Hepatocyte (in vitro differentiated cells): ENCODE data around the gene PTPRD. TPM values are rescaled to one million over a fixed set of nuclear protein-coding genes. Genes with fewer than 3 reads are reported as not detected.

Experiments used
- DNase-seq: peaks from one replicate; pipeline ENCODE4 v3.0.0-alpha.2; 2016; ENCODE audit warnings: low spot score
- H2AFZ ChIP-seq: fragments of 200-600 bp; sonication (generic); 2 replicates; pipeline ENCODE4 v1.6.0; 2016; ENCODE audit warnings: antibody characterized with exemption, mild to moderate bottlenecking
- H3K27ac ChIP-seq: fragments of 200-600 bp; sonication (generic); 2 replicates; pipeline ENCODE4 v1.5.1; 2016; ENCODE audit warnings: mild to moderate bottlenecking
- H3K27me3 ChIP-seq: fragments of 200-600 bp; sonication (generic); 2 replicates; pipeline ENCODE4 v1.6.1; 2016
- H3K36me3 ChIP-seq: fragments of 200-600 bp; sonication (generic); replicated peaks from 2 replicates; pipeline ENCODE4 v1.5.1; 2016; ENCODE audit warnings: low read depth; ENCODE audit not compliant: insufficient read depth
- H3K4me1 ChIP-seq: fragments of 200-600 bp; sonication (generic); 2 replicates; pipeline ENCODE4 v1.5.1; 2016; ENCODE audit warnings: mild to moderate bottlenecking, moderate library complexity; ENCODE audit not compliant: insufficient read depth
- H3K4me2 ChIP-seq: fragments of 200-600 bp; sonication (generic); 2 replicates; pipeline ENCODE4 v1.6.0; 2016
- H3K4me3 ChIP-seq: fragments of 200-600 bp; sonication (generic); 2 replicates; pipeline ENCODE4 v1.5.1; 2016; ENCODE audit warnings: mild to moderate bottlenecking
- H3K79me2 ChIP-seq: fragments of 200-600 bp; sonication (generic); 2 replicates; pipeline ENCODE4 v1.6.0; 2017; ENCODE audit warnings: mild to moderate bottlenecking
- H3K9me2 ChIP-seq: fragments of 200-600 bp; sonication (generic); replicated peaks from 2 replicates; pipeline ENCODE4 v1.6.0; 2017; ENCODE audit warnings: mild to moderate bottlenecking; ENCODE audit not compliant: insufficient read depth
- H3K9me3 ChIP-seq: fragments of 200-600 bp; sonication (generic); 2 replicates; pipeline ENCODE4 v1.5.1; 2016; ENCODE audit warnings: low read depth, mild to moderate bottlenecking
- H4K20me1 ChIP-seq: fragments of 200-600 bp; sonication (generic); 2 replicates; pipeline ENCODE4 v1.6.0; 2016; ENCODE audit warnings: mild to moderate bottlenecking; ENCODE audit not compliant: insufficient read depth, poor library complexity, severe bottlenecking
- EZH2 ChIP-seq: fragments of 200-600 bp; sonication (generic); IDR thresholded peaks from 2 replicates; pipeline ENCODE4 v1.6.1; 2016; ENCODE audit warnings: antibody characterized with exemption, mild to moderate bottlenecking, borderline replicate concordance
- EZH2phosphoT487 ChIP-seq: fragments of 200-600 bp; sonication (generic); IDR thresholded peaks from one replicate; pipeline ENCODE4 v1.6.1; 2018; ENCODE audit warnings: antibody characterized with exemption, mild to moderate bottlenecking, low read depth, moderate library complexity; ENCODE audit not compliant: unreplicated experiment, severe bottlenecking
- WGBS: methylation state at CpG from one replicate; pipeline ENCODE4 v1.1.6; 2016; ENCODE audit warnings: low lambda C conversion rate; ENCODE audit errors: missing lambda C conversion rate; 5-methylcytosine and 5-hydroxymethylcytosine counted together
- polyA plus RNA-seq: library from polyadenylated mRNA; unstranded; fragments of >200 nt; fragmentation: Nextera tagmentation; extraction: Ambion mirVana; gene quantifications from 2 replicates; pipeline ENCODE4 v1.2.1, GENCODE V29; 2016
- total RNA-seq: library from RNA; depleted of rRNA; stranded (reverse); fragments of >200 nt; gene quantifications from 2 replicates; pipeline ENCODE4 v1.2.3, GENCODE V29; 2014
- TF ChIP-seq, protein P1 (sequence below): fragments of 200-600 bp; sonication (generic); IDR thresholded peaks from 2 replicates; pipeline ENCODE4 v1.5.1; 2016; ENCODE audit warnings: antibody characterized with exemption, mild to moderate bottlenecking; ENCODE audit not compliant: poor library complexity

Gene PTPRD
- total and polyA plus RNA-seq, 2 experiments from 2014 or later: 6.5 to 77.6 TPM

GRCh38 chr9:9182431-9182830 lies 1430.4 kb downstream of the PTPRD start:
- no peak overlapping the region for H3K27ac ChIP-seq
- TF ChIP-seq EZH2: no peak
- TF ChIP-seq, protein P1, sequence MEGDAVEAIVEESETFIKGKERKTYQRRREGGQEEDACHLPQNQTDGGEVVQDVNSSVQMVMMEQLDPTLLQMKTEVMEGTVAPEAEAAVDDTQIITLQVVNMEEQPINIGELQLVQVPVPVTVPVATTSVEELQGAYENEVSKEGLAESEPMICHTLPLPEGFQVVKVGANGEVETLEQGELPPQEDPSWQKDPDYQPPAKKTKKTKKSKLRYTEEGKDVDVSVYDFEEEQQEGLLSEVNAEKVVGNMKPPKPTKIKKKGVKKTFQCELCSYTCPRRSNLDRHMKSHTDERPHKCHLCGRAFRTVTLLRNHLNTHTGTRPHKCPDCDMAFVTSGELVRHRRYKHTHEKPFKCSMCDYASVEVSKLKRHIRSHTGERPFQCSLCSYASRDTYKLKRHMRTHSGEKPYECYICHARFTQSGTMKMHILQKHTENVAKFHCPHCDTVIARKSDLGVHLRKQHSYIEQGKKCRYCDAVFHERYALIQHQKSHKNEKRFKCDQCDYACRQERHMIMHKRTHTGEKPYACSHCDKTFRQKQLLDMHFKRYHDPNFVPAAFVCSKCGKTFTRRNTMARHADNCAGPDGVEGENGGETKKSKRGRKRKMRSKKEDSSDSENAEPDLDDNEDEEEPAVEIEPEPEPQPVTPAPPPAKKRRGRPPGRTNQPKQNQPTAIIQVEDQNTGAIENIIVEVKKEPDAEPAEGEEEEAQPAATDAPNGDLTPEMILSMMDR: no peak
- TF ChIP-seq EZH2phosphoT487: no peak
- H3K9me2 ChIP-seq: no peaks in the 10 kb centered on the region
- H3K79me2 ChIP-seq: no peaks in the 10 kb centered on the region
- H3K4me3 ChIP-seq: no peak overlapping the region
- no peak overlapping the region for H2AFZ ChIP-seq
- H4K20me1 ChIP-seq: no peaks in the 10 kb centered on the region
- WGBS: 72% methylated on average over 2 of the region's 2 CpGs
- H3K27me3 ChIP-seq: no peaks in the 10 kb centered on the region
- no peak overlapping the region for H3K4me2 ChIP-seq
- DNase-seq: no peak
- H3K36me3 ChIP-seq: no peaks in the 10 kb centered on the region
- no peaks in the 10 kb centered on the region for H3K9me3 ChIP-seq
- no peaks in the 10 kb centered on the region for H3K4me1 ChIP-seq

- no peaks in the 10 kb centered on the region for H3K36me3 ChIP-seq
- no peaks in the 10 kb centered on the region for H3K9me3 ChIP-seq
- H4K20me1 ChIP-seq: no peaks in the 10 kb centered on the region
- H2AFZ ChIP-seq: no peak overlapping the region
- H3K9me2 ChIP-seq: no peaks in the 10 kb centered on the region
- H3K4me2 ChIP-seq: no peak overlapping the region
- H3K79me2 ChIP-seq: no peaks in the 10 kb centered on the region
- H3K27ac ChIP-seq: no peak overlapping the region
- DNase-seq: no peak
- no peak overlapping the region for H3K4me3 ChIP-seq
- H3K4me1 ChIP-seq: no peaks in the 10 kb centered on the region
- H3K27me3 ChIP-seq: no peaks in the 10 kb centered on the region
- WGBS: 31% methylated on average over 1 of the region's 1 CpG
- TF ChIP-seq, protein P1: no peak
- TF ChIP-seq EZH2phosphoT487 (no peak), EZH2 (no peak)
Observed at GRCh38 chr9:9177081-9177480, 1435.7 kb downstream of the PTPRD start.

DNA sequence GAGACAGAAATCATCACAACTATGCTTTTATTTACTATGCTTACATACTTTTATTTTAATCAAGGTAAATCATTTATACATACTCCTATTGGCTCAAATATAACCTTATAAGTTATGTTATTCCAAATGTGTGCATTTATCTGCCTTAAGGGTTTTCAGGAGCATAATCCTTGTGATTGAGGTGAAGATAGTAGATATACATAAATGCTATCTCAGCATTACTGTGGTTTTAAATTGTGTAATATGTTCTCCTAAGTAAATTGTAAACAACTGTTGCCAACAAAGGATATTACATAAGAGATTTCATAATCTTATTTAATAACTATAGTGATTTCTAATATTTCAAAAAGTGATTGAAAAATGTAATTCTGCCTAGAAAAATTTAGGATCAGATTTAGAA lies 1438.4 kb downstream of the PTPRD start:
- Histone ChIP-seq H3K4me1 (no peaks in the 10 kb centered on the region), H4K20me1 (no peaks in the 10 kb centered on the region), H3K4me3 (no peak overlapping the region), H3K9me2 (no peaks in the 10 kb centered on the region), H3K36me3 (no peaks in the 10 kb centered on the region), H2AFZ (no peak overlapping the region), H3K27me3 (no peaks in the 10 kb centered on the region), H3K9me3 (no peaks in the 10 kb centered on the region), H3K79me2 (no peaks in the 10 kb centered on the region), H3K27ac (no peak overlapping the region), H3K4me2 (no peak overlapping the region)
- TF ChIP-seq EZH2phosphoT487: no peak
- TF ChIP-seq, protein P1: no peak
- TF ChIP-seq EZH2: no peak
- no peak for DNase-seq

DNA sequence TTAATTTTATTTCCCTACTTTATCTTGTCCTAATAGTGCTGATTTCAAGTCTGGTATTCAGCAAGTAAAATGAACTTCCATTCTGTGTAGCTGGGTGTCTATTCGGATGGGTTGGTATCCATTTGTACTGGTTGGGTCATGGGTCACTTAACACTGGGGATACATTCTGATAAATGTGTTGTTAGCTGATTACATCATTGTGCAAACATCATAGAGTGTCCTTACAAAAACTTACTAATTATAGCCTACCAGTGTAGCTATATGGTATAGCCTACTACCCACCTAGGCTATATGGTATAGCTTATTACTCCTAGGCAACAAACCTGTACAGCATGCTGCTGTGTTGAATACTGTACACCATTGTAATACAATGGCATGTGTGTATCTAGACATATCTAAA lies 1439.5 kb downstream of the PTPRD start:
- Histone ChIP-seq H3K27ac (no peak overlapping the region), H3K79me2 (no peaks in the 10 kb centered on the region)
- WGBS: 90% methylated on average over 1 of the region's 1 CpG

More for the DNA sequence above, 1439.5 kb downstream of the PTPRD start:
- no peaks in the 10 kb centered on the region for H3K9me2 ChIP-seq
- H4K20me1 ChIP-seq: no peaks in the 10 kb centered on the region
- TF ChIP-seq, protein P1: no peak
- H2AFZ ChIP-seq: no peak overlapping the region
- H3K4me3 ChIP-seq: no peak overlapping the region
- H3K9me3 ChIP-seq: no peaks in the 10 kb centered on the region
- no peaks in the 10 kb centered on the region for H3K36me3 ChIP-seq
- no peak overlapping the region for H3K4me2 ChIP-seq
- no peaks in the 10 kb centered on the region for H3K27me3 ChIP-seq
- no peak for DNase-seq
- no peaks in the 10 kb centered on the region for H3K4me1 ChIP-seq
